IPS-20b (cell line): Measurements from ENCODE around the gene IGF2BP3.

ENCODE experiments used
- H3K27ac ChIP-seq: one replicate; pipeline ENCODE4 v1.5.1; 2013; ENCODE audit warnings: low read length
- H3K27me3 ChIP-seq: 2 replicates; pipeline ENCODE4 v1.6.1; 2013; ENCODE audit warnings: mild to moderate bottlenecking, low read length, inconsistent platforms; ENCODE audit not compliant: insufficient read depth
- H3K36me3 ChIP-seq: 2 replicates; pipeline ENCODE4 v1.6.1; 2013; ENCODE audit warnings: low read depth, mild to moderate bottlenecking, inconsistent platforms, low read length, moderate library complexity; ENCODE audit not compliant: insufficient read depth
- H3K4me1 ChIP-seq: 2 replicates; pipeline ENCODE4 v1.6.1; 2013; ENCODE audit warnings: mild to moderate bottlenecking, control low read depth, inconsistent platforms, low read length, moderate library complexity; ENCODE audit not compliant: insufficient read depth
- H3K4me3 ChIP-seq: 2 replicates; pipeline ENCODE4 v1.5.1; 2013; ENCODE audit warnings: mild to moderate bottlenecking, low read length, inconsistent platforms
- H3K9ac ChIP-seq: 2 replicates; pipeline ENCODE4 v1.6.1; 2013; ENCODE audit warnings: low read depth, mild to moderate bottlenecking, inconsistent platforms, low read length, moderate library complexity
- H3K9me3 ChIP-seq: 2 replicates; pipeline ENCODE4 v1.6.1; 2013; ENCODE audit warnings: mild to moderate bottlenecking, low read depth, low read length, inconsistent platforms; ENCODE audit not compliant: insufficient read depth

IGF2BP3 gene

DNA sequence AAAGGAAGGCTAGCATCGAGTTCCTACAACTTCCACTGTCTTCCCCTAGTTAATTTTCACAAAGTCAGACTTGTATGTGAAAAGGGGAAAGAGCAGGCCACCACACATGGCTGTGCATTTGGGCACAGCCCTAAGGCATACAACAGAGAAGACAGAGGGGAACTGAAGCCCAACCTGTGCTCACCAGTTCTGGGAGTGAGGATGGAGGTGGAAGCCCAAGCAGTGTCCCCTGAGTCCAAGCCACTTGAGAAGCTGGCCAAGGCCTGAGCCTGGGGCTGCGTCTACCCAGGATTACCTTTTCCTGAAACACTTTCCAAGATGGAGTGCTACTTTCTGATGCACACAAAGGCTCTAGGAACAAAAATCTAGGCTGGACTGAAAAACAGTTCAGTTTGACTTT, 203.4 kb downstream of the IGF2BP3 start:
- H3K36me3 ChIP-seq, result no peaks in the 10 kb centered on the region
- no peaks in the 10 kb centered on the region for H3K27me3 ChIP-seq
- H3K9ac ChIP-seq, result no peak overlapping the region
- H3K4me1 ChIP-seq, result no peaks in the 10 kb centered on the region
- H3K9me3 ChIP-seq, result no peaks in the 10 kb centered on the region
- H3K27ac ChIP-seq, result no peak overlapping the region
- no peak overlapping the region for H3K4me3 ChIP-seq

DNA sequence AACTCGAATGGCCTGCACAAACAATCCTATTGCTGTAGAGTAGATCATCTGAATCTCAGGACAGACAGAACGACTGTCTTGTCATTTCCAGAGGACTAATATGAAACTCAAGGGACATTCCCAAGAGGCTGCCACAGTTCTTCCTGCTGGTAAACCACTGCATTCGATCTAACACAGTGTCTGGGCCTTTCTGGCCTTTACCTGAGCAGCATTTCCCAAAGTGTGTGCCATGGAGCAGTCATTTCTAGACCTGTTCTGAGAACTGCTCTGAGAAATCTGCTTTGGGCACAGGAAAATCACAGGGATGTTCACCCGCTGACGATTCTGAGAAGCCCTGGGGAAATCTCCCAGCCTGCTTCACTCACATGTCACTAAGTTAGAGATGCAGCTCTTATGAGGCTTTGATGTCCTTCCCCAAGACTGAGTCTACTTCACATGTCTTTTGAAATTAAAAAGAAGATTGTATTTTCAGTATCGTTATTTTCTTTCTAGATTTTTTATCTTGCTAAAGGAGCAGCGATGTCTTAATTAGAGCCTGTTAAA, 205.3 kb downstream of the IGF2BP3 start:
- H3K4me1 ChIP-seq, result no peaks in the 10 kb centered on the region
- no peaks in the 10 kb centered on the region for H3K27me3 ChIP-seq
- no peaks in the 10 kb centered on the region for H3K9me3 ChIP-seq
- H3K9ac ChIP-seq, result no peak overlapping the region
- no peak overlapping the region for H3K27ac ChIP-seq
- no peak overlapping the region for H3K4me3 ChIP-seq
- no peaks in the 10 kb centered on the region for H3K36me3 ChIP-seq

DNA sequence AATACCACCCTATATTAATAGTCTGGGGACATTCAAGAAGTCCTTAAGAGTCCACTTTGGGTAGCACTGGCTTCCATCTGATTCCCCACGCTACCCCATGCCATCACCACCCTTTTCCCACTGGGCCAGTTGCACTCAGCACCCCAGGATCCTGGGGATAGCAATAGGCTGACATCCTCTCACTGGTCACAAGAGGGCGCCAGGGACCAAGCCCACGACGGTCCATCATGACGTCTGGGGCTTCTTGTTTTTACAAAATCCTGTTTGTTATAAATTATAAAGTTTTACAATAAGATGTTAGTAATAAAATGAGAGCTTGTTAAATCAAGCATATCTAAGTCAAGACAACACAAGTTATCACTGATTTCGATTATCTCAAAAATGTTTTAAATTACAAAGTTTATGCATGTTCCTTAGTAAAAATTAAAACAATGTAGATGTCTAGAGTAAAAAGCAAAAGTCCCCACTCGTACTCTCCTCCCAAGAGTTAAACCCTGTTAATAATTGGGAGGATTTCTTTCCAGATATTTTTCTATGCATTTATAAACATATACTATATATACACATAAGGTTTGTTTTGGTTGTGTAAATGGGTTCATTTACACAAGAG, 208.3 kb downstream of the IGF2BP3 start:
- Histone ChIP-seq H3K4me1 (no peaks in the 10 kb centered on the region), H3K36me3 (no peaks in the 10 kb centered on the region), H3K9ac (no peak overlapping the region), H3K27ac (no peak overlapping the region), H3K27me3 (no peaks in the 10 kb centered on the region), H3K4me3 (no peak overlapping the region), H3K9me3 (no peaks in the 10 kb centered on the region)

DNA sequence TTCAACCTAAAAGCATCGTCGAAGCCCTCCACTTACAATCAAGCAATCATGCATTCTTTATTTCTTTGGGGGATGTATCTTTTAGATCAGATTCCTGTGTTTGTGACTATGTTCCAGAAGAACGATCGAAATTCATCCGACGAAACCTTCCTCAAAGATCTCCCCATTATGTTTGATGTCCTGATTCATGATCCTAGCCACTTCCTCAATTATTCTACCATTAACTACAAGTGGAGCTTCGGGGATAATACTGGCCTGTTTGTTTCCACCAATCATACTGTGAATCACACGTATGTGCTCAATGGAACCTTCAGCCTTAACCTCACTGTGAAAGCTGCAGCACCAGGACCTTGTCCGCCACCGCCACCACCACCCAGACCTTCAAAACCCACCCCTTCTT, 209.9 kb downstream of the IGF2BP3 start:
- H3K9ac ChIP-seq, result no peak overlapping the region
- H3K9me3 ChIP-seq, result no peaks in the 10 kb centered on the region
- no peak overlapping the region for H3K4me3 ChIP-seq
- no peaks in the 10 kb centered on the region for H3K4me1 ChIP-seq
- no peak overlapping the region for H3K27ac ChIP-seq
- H3K27me3 ChIP-seq, result no peaks in the 10 kb centered on the region
- H3K36me3 ChIP-seq, result no peaks in the 10 kb centered on the region
